ENCODE measurements around the gene MYO5C. TPM values are rescaled to one million over a fixed set of nuclear protein-coding genes. Genes with fewer than 3 reads are reported as not detected.

Gene MYO5C
- total RNA-seq, 1 donor from 2014 or later, result 3.4 TPM

GRCh38 chr15:52228921-52229320, 66.7 kb downstream of the MYO5C start:
- intact Hi-C loops (cut with DNase I), result loop anchor here (5.0 kb wide), 1 partner anchor 47 kb away; no protein-coding TSS in a partner anchor
- DNase-seq (ENCODE audit: missing footprints), result no peak
- no peak for ATAC-seq

- intact Hi-C loops (cut with DNase I), result loop anchor here (5.0 kb wide), 1 partner anchor 45 kb away; no protein-coding TSS in a partner anchor
- DNase-seq (ENCODE audit: missing footprints) (no peak), ATAC-seq (peak; percentile 83)
These were observed 68.1 kb downstream of the MYO5C start for GRCh38 chr15:52227456-52227855.

DNA sequence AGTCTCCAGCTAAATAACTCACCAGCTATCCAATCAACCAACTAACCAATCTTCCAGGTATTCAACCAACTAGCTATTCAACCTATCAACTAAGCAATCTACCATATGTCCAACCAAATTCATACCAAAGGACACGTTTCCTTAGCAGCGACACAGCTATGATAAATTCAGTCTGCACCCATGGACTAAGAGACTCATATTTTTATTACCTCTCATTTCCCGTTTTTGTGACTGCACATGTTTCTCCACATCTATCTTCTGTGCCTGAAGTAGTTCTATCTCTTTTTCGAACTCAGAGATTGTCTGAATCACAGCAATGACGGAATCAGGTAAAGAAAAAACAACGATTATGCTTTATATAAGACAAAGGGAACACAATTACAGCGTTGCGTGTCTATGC, 70.4 kb downstream of the MYO5C start:
- DNase-seq (ENCODE audit: missing footprints) (no peak), ATAC-seq (no peak)
- intact Hi-C loops (cut with DNase I), result loop anchor here (5.0 kb wide), 1 partner anchor 43 kb away; no protein-coding TSS in a partner anchor

GRCh38 chr15:52224211-52224610, 71.4 kb downstream of the MYO5C start:
- intact Hi-C loops (cut with DNase I), result no loop called here
- no peak for ATAC-seq
- DNase-seq (ENCODE audit: missing footprints), result no peak

DNA sequence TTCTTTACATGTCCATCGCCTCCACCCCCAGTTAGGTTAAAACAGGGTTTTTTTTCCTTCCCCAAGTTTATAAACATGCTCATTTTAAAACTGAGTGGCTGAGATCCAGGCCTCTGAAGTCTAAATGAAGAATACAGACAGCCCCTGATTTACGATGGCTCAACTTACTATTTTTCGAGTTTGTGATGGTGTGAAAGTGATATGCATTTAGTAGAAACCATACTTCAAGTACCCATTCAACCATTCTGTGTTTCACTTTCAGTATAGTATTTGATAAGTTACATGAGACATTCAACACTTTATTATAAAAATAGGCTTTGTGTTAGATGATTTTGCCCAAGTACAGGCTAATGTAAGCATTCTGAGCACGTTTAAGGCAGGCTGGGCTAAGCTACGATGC, 73.9 kb downstream of the MYO5C start:
- ATAC-seq (no peak), DNase-seq (ENCODE audit: missing footprints) (no peak)
- intact Hi-C loops (cut with DNase I), result no loop called here

- DNase-seq (ENCODE audit: missing footprints), result no peak
- intact Hi-C loops (cut with DNase I), result no loop called here
These were observed 74.5 kb downstream of the MYO5C start for GRCh38 chr15:52220937-52221660.

GRCh38 chr15:52220251-52220650, 75.4 kb downstream of the MYO5C start:
- intact Hi-C loops (cut with DNase I), result no loop called here
- DNase-seq (ENCODE audit: missing footprints) (no peak), ATAC-seq (peak; percentile 23)

More at GRCh38 chr15:52220937-52221660, 74.5 kb downstream of the MYO5C start:
- ATAC-seq, result no peak

GRCh38 chr15:52218816-52219215, 76.8 kb downstream of the MYO5C start:
- ATAC-seq, result no peak
- intact Hi-C loops (cut with DNase I), result no loop called here

DNA sequence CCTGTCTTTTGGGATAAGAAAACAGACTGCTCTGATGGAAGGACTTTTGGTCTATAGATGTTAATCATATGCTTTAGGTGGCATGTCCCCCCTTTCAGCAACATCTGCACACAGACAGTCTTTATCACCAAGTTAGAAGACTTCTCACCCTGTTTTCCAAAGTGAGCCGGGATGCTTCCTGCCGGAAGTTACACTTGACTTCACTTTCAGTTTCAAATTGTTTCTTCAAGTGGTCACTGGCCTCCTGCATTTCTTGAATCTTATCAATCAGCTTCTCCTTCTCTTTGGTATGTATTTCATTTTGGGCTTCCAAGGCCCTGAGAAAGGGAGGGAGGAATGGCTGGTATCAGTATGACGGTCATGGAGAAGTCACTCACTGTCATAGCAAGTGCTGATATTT, 77.2 kb downstream of the MYO5C start:
- DNase-seq (ENCODE audit: missing footprints), result no peak
- no peak for ATAC-seq
- intact Hi-C loops (cut with DNase I), result no loop called here

More at GRCh38 chr15:52218816-52219215, 76.8 kb downstream of the MYO5C start:
- no peak for DNase-seq (ENCODE audit: missing footprints)

GRCh38 chr15:52217186-52217585, 78.4 kb downstream of the MYO5C start:
- no peak for ATAC-seq
- no peak for DNase-seq (ENCODE audit: missing footprints)
- intact Hi-C loops (cut with DNase I), result no loop called here

DNA sequence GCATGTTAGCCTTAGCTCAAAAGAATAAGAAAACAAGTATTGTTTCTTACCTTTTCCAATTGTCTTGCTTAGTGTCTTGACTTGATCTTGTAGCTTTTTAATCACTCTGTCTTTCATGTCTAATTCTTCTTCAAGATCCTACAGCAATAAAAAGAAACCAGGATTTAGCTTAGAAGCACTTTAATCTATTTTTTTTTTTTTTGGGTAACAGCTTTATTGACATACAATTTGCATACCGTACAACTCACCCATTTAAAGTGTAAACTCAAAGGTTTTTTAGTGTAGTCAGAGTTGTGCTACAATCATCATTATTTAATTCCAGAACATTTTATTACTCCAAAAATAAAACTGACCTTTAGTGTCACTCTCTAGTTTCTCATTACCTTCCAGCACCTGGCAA, 81.1 kb downstream of the MYO5C start:
- DNase-seq (ENCODE audit: missing footprints) (no peak), ATAC-seq (no peak)
- intact Hi-C loops (cut with DNase I), result no loop called here

GRCh38 chr15:52213206-52213605, 82.4 kb downstream of the MYO5C start:
- no peak for ATAC-seq
- DNase-seq (ENCODE audit: missing footprints), result no peak
- intact Hi-C loops (cut with DNase I), result no loop called here

- DNase-seq (ENCODE audit: missing footprints), result no peak
These were observed 87.2 kb downstream of the MYO5C start for GRCh38 chr15:52208306-52208946.

GRCh38 chr15:52207191-52207590, 88.4 kb downstream of the MYO5C start:
- ATAC-seq (no peak), DNase-seq (ENCODE audit: missing footprints) (no peak)
- intact Hi-C loops (cut with DNase I), result no loop called here

More at GRCh38 chr15:52208306-52208946, 87.2 kb downstream of the MYO5C start:
- intact Hi-C loops (cut with DNase I), result no loop called here
- ATAC-seq, result no peak

DNA sequence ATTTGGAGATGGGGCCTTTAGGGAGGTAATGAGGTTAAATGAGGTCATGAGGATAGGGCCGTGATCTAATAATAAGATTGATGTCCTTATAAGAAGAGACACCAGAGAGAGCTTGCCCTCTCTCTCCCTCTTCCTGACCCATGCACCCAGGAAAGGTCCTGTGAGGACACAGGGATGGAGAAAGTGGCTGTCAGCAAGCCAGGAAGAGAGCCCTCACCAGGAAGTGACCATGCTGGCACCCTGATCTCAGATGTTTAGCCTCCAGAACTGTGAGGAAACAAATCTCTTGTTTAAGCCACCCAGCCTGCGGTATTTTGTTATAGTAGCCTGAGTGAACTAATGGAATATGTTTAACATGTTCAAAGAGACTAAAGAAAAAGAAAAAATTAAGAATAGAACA, 89.2 kb downstream of the MYO5C start:
- ATAC-seq, result no peak
- intact Hi-C loops (cut with DNase I), result no loop called here
- no peak for DNase-seq (ENCODE audit: missing footprints)

- DNase-seq (ENCODE audit: missing footprints), result no peak
- intact Hi-C loops (cut with DNase I), result no loop called here
- no peak for ATAC-seq
These were observed 90.9 kb downstream of the MYO5C start for GRCh38 chr15:52204657-52205056.

GRCh38 chr15:52200831-52201365, 94.7 kb downstream of the MYO5C start:
- no peak for ATAC-seq
- no peak for DNase-seq (ENCODE audit: missing footprints)
- intact Hi-C loops (cut with DNase I), result no loop called here

DNA sequence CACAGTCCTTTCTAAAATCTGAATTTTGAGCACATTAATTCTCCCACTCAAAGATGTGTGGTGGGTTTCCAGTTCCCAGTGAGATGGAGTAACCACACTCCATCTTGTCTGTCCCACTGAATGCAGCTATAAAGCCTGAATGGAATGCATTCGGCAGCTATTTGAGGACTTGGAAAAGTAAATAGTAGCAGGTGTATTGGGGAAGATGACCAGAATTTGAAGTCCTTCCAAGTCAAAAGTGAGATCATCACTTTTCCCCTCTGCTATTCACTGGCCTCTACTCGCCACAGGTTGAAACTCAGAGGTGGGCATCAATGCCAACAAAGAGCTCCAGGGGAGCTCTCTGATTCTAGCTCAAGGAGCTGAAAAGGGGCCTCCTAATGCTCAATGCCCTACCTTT, 96.3 kb downstream of the MYO5C start:
- intact Hi-C loops (cut with DNase I), result no loop called here
- DNase-seq (ENCODE audit: missing footprints) (no peak), ATAC-seq (no peak)

DNA sequence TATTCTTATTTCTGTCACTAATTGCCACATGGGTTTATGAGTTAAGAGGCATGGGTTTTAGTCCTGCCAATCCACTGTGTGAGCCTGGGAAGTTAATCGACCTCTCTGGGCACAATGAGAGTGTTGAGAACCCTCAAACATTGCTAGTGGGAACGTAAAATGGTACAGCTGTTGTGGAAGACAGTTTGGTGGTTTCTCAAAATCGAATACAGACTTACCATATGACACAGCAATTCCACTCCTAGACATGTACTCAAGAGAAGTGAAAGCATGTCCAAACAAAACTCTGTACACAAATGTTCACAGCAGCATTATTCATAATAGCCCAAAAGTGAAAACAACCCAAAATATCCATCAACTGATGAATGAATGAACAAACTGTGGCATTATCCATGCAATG, 98.7 kb downstream of the MYO5C start:
- ATAC-seq (no peak), DNase-seq (ENCODE audit: missing footprints) (no peak)
- intact Hi-C loops (cut with DNase I), result no loop called here

DNA sequence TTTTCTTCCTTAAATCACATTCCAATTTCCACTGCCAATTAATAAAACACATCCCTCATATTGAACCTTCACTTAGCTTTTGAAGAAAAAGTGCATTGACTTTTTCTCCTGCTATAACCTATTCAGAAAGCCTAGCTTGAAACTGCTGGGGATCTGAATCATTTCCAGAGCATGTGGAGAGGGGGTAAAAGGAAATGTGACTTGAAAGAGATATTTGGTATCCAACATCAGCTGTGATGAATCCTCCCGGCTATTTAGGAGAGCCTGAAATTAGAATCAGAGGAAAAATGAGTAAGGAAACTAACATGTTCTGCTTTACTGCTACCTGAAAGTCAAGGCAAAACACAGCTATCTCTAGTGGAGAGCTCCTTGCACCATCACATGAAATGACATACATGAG, 101.8 kb downstream of the MYO5C start:
- ATAC-seq (no peak), DNase-seq (ENCODE audit: missing footprints) (no peak)
- intact Hi-C loops (cut with DNase I), result no loop called here
